GM12878 (cell line): Measurements from ENCODE around the gene PSMB8. TPM values are rescaled to one million over a fixed set of nuclear protein-coding genes. Genes with fewer than 3 reads are reported as not detected.
"Not testable (repeated sequence)": the region's sequence is repeated elsewhere in the genome, so short reads cannot be mapped to it uniquely, and the experiment has no call there.

Experiments
- ATAC-seq: fragments of 200-7000 bp; cut with Tn5 transposase; 3 replicates; pipeline ENCODE4 v1.9.1; 2020; ENCODE audit warnings: mild to moderate bottlenecking, moderate library complexity
- BruUV-seq: library from RNA; stranded (reverse); fragments of 400-500 nt; replicated peaks from 2 replicates; lab custom pipeline; 2021; lab: Mats Ljungman, UMichigan
- CTCF ChIA-PET: fragments of 300-600 bp; sonication (Branson Sonifier 250); formaldehyde crosslinking; extraction: SDS; loops from one replicate; lab custom pipeline; 2021; ENCODE audit warnings: inconsistent platforms; lab: Yijun Ruan, JAX
- POLR2A ChIA-PET: fragments of 350-600 bp; formaldehyde crosslinking; extraction: SDS; loops from one replicate; lab custom pipeline; 2021; ENCODE audit warnings: inconsistent platforms; lab: Charles Lee
- RAD21 ChIA-PET: fragments of 300-600 bp; sonication (Branson Sonifier 250); formaldehyde crosslinking; loops from one replicate; lab custom pipeline; 2023; ENCODE audit warnings: antibody characterized with exemption; ENCODE audit not compliant: unreplicated experiment; lab: Charles Lee
- SMC1A ChIA-PET: fragments of 300-600 bp; sonication (Branson Sonifier 250); formaldehyde crosslinking; loops from one replicate; lab custom pipeline; 2023; ENCODE audit not compliant: unreplicated experiment, uncharacterized antibody; lab: Charles Lee
- DNase-seq: peaks from one replicate; pipeline ENCODE4 v3.0.0-alpha.2; 2011; ENCODE audit warnings: low read depth, low spot score
- FAIRE-seq: peaks from 3 replicates; lab custom pipeline; 2011; peaks lifted over from hg19 to GRCh38; lab: Jason Lieb, UNC
- H2AFZ ChIP-seq: 2 replicates; pipeline ENCODE4 v1.6.0; 2011; ENCODE audit warnings: low read depth, low read length, control low read depth; ENCODE audit not compliant: control insufficient read depth
- H3K27ac ChIP-seq: 2 replicates; pipeline ENCODE4 v1.5.1; 2011; ENCODE audit warnings: control low read depth; ENCODE audit not compliant: control insufficient read depth, insufficient read depth
- H3K27me3 ChIP-seq, 2 experiments: replicated peaks in 1 of 2; 2 replicates each; pipeline versions ENCODE4 v1.6.0 to v1.6.1; 2011; ENCODE audit warnings: low read length in 1 of 2; ENCODE audit not compliant: control insufficient read depth in 2 of 2, insufficient read depth in 2 of 2
- H3K36me3 ChIP-seq, 2 experiments: 2 replicates each; pipeline ENCODE4 v1.5.1; 2011; ENCODE audit warnings: low read length in 1 of 2; ENCODE audit not compliant: control insufficient read depth in 2 of 2, insufficient read depth in 2 of 2
- H3K4me1 ChIP-seq: 2 replicates; pipeline ENCODE4 v1.6.1; 2011; ENCODE audit warnings: mild to moderate bottlenecking, low read length, moderate library complexity, mixed read lengths; ENCODE audit not compliant: control insufficient read depth, insufficient read depth
- H3K4me2 ChIP-seq: 2 replicates; pipeline ENCODE4 v1.6.0; 2011; ENCODE audit warnings: control low read depth; ENCODE audit not compliant: control insufficient read depth, insufficient read depth
- H3K4me3 ChIP-seq: fragments of 200-600 bp; sonication (generic); 2 replicates; pipeline ENCODE4 v1.5.1; 2016
- H3K79me2 ChIP-seq: 2 replicates; pipeline ENCODE4 v1.6.0; 2011; ENCODE audit warnings: low read length; ENCODE audit not compliant: control insufficient read depth, insufficient read depth
- H3K9ac ChIP-seq: 2 replicates; pipeline ENCODE4 v1.8.0; 2011; ENCODE audit warnings: low read length, control low read depth, mixed read lengths; ENCODE audit not compliant: control insufficient read depth, insufficient read depth
- H3K9me3 ChIP-seq: replicated peaks from 3 replicates; pipeline ENCODE4 v1.5.1; 2011; ENCODE audit warnings: mild to moderate bottlenecking, low read length; ENCODE audit not compliant: control insufficient read depth, insufficient read depth
- H4K20me1 ChIP-seq: 2 replicates; pipeline ENCODE4 v1.6.0; 2011; ENCODE audit not compliant: control insufficient read depth, insufficient read depth
- EP300 ChIP-seq, 2 experiments: fragments of 150-350 bp in 1 of 2; IDR thresholded peaks; 2 replicates each; pipeline ENCODE4 v1.6.1; 2011 to 2012; ENCODE audit warnings: low read depth in 2 of 2, low read length in 2 of 2, borderline replicate concordance in 1 of 2, improper control_type of control experiment in 1 of 2, inconsistent platforms in 1 of 2; ENCODE audit not compliant: control insufficient read depth in 1 of 2
- POLR2A ChIP-seq: IDR thresholded peaks from 2 replicates; pipeline ENCODE4 v1.6.1; 2011; ENCODE audit warnings: low read depth, mild to moderate bottlenecking, low read length
- SPI1 ChIP-seq: IDR thresholded peaks from 2 replicates; pipeline ENCODE4 v1.6.1; 2011; ENCODE audit warnings: low read depth, mild to moderate bottlenecking, low read length, moderate library complexity, borderline replicate concordance; ENCODE audit not compliant: insufficient read depth
- STAT1 ChIP-seq: fragments of 450-650 bp; conservative IDR thresholded peaks from 2 replicates; pipeline ENCODE4 v1.6.1; 2014; ENCODE audit warnings: antibody characterized with exemption, mild to moderate bottlenecking
- YBX1 ChIP-seq: fragments of 450-650 bp; IDR thresholded peaks from 2 replicates; pipeline ENCODE4 v1.6.1; 2016; ENCODE audit warnings: antibody characterized with exemption
- ZNF207 ChIP-seq: fragments of 450-650 bp; IDR thresholded peaks from 2 replicates; pipeline ENCODE4 v1.6.1; 2014; ENCODE audit warnings: antibody characterized with exemption, mild to moderate bottlenecking, borderline replicate concordance
- WGBS: methylation state at CpG from one replicate; pipeline ENCODE4 v1.1.6; 2016; ENCODE audit warnings: low lambda C conversion rate; ENCODE audit not compliant: insufficient replicate concordance, insufficient coverage; ENCODE audit errors: missing lambda C conversion rate; 5-methylcytosine and 5-hydroxymethylcytosine counted together
- in situ Hi-C: fragments of 300-500 bp; cut with MboI; formaldehyde crosslinking; loops from 9 replicates; pipeline ENCODE4 v1.14.3; 2018; ENCODE audit warnings: mixed read lengths
- intact Hi-C: fragments of 100-400 bp; cut with micrococcal nuclease; formaldehyde crosslinking; loops from one replicate; pipeline ENCODE4 v1.14.2; 2022; ENCODE audit not compliant: unreplicated experiment
- polyA plus RNA-seq, 11 experiments: library from polyadenylated mRNA; depleted of rRNA in 4 of 11; unstranded in 6 of 11; stranded (reverse) in 5 of 11; fragments of >200 nt; fragmentation: Nextera tagmentation in 4 of 11; fragmentation: Illumina TruSeq in 1 of 11; extraction: Ambion mirVana in 4 of 11; extraction: Trizol in 1 of 11; gene quantifications; 1 replicate in 1 of 11; 2 replicates in 10 of 11; pipeline versions ENCODE4 v1.2.1 to v1.2.3, GENCODE V29; 2011 to 2016; ENCODE audit warnings: inconsistent platforms in 2 of 11, missing spikeins in 2 of 11, low read depth in 1 of 11
- total RNA-seq, 4 experiments: library from RNA; depleted of rRNA in 3 of 4; stranded (reverse); fragments of >200 nt in 3 of 4; fragmentation: Illumina TruSeq in 1 of 4; extraction: Trizol in 1 of 4; gene quantifications; 2 replicates each; pipeline versions ENCODE4 v1.2.1 to v1.2.3, GENCODE V29; 2013 to 2021

PSMB8 gene
- total and polyA plus RNA-seq, 10 of the 15 experiments (the other 5 are each of a cell fraction or from before 2014, with no cell fraction given): 304 to 557 (median 379) TPM

DNA sequence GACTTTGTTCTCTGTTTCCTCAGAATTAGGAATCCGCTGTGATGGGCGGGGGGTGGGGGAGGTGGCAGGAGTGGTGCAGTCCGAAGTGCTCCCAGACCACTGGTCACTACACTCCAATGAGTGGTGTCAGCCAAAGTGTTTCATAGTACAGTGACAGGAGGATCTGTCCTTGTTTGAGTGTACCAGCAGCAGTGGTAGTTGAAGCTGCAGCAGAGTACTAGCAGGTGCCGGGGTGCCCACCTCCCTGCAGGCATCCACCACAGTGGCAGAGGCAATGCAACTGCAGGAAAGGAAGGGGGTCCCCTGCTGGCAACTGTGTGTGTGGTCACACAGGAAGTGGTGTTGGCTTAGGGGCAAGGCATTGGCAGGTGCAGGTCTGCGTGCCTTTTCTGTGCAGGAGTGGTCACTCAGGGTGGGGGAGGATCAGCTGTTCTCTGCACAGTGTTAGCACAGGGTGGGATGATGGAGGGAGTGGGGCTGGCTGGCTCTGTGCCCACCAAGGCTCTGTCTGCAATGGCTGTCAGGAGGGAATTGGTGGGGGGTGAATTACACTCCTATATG is 36.7 kb downstream of the PSMB8 start:
- intact Hi-C loops: no loop called here
- Histone ChIP-seq H3K9me3 (no peaks in the 10 kb centered on the region), H3K79me2 (no peaks in the 10 kb centered on the region), H3K4me1 (no peaks in the 10 kb centered on the region), H3K9ac (no peak overlapping the region), H3K4me2 (no peak overlapping the region), H3K4me3 (no peak overlapping the region), H3K36me3 (no peaks in the 10 kb centered on the region; a peak in 1 of 4 replicates), H3K27me3 (no peaks in the 10 kb centered on the region), H2AFZ (no peak overlapping the region), H3K27ac (no peak overlapping the region), H4K20me1 (no peaks in the 10 kb centered on the region)
- ATAC-seq (peak; percentile 67), FAIRE-seq (no peak), DNase-seq (no peak)
- in situ Hi-C loops: no loop called here
- POLR2A ChIA-PET: no interaction called here
- SMC1A ChIA-PET: no interaction called here
- RAD21 ChIA-PET: no interaction called here
- no TSS peak for BruUV-seq
- CTCF ChIA-PET: interaction anchor here (1.1 kb wide), 1 partner anchor 21 kb away, joined by 4 read pairs; no protein-coding TSS in a partner anchor
- WGBS: 81% methylated on average over 5 of the region's 5 CpGs
- TF ChIP-seq EP300 (IDR thresholded peaks at IDR 0.05; ENCODE audit: borderline replicate concordance in 1 of 2, control insufficient read depth in 1 of 2, low read depth in 2 of 2, low read length in 2 of 2) (no peak), SPI1 (no peak), ZNF207 (no peak), POLR2A (peak; percentile 53), YBX1 (no peak), STAT1 (no peak)

DNA sequence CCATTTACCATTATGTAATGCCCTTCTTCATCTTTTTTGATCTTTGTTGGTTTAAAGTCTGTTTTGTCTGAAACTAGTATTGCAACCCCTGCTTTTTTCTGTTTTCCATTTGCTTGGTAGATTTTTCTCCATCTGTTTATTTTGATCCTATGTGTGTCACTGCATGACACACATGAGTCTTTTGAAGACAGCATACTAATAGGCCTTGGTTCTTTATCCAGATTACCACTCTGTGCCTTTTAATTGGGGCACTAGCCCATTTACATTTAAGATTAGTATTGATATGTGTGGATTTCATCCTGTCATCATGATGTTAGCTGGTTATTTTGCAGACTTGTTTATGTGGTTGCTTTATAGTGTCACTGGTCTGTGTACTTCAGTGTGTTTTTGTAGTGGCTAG is 38.4 kb downstream of the PSMB8 start:
- H3K9ac ChIP-seq, ATAC-seq, H3K4me1 ChIP-seq, DNase-seq, RAD21 ChIA-PET, FAIRE-seq, H3K27me3 ChIP-seq, H3K27ac ChIP-seq, H3K36me3 ChIP-seq, H3K79me2 ChIP-seq, BruUV-seq, H2AFZ ChIP-seq, H3K9me3 ChIP-seq, H4K20me1 ChIP-seq, H3K4me3 ChIP-seq, H3K4me2 ChIP-seq, in situ Hi-C loops, intact Hi-C loops: not testable (repeated sequence)
- ChIA-PET CTCF (interaction anchor here (0.6 to 1.8 kb wide), 3 partner anchors 17 to 20 kb away, joined by 3 to 5 read pairs (median 5); no protein-coding TSS in a partner anchor), SMC1A (interaction anchor here (0.7 to 1.4 kb wide), 4 partner anchors 10 to 63 kb away, joined by 3 to 5 read pairs (median 4); no protein-coding TSS in a partner anchor), POLR2A (interaction anchor here (1.0 kb wide), 1 partner anchor 12 kb away, joined by 3 read pairs; no protein-coding TSS in a partner anchor)
